Measurements from ENCODE around the gene MCF2.

GRCh38 chrX:139585613-139586012 lies 122.4 kb downstream of the MCF2 start:
- TF ChIP-seq CTCF (IDR thresholded peaks at IDR 0.05; ENCODE audit: borderline replicate concordance, extremely low read depth, low read length, poor library complexity, severe bottlenecking), result no peak
- TF ChIP-seq EZH2 (IDR thresholded peaks at IDR 0.05; ENCODE audit: borderline replicate concordance, low read depth, low read length, severe bottlenecking), result no peak

All from DND-41 (cell line).